OCI-LY3 (cell line): ENCODE data around the gene TMEM91.

ENCODE experiments used
- EZH2phosphoT487 ChIP-seq: fragments of 200-600 bp; shearing (Covaris generic); IDR thresholded peaks from 2 replicates; pipeline ENCODE4 v1.6.1; 2018; ENCODE audit warnings: antibody characterized with exemption, mixed run types, low read depth
- TF ChIP-seq, protein P1 (sequence below): fragments of 200-600, 300-600 bp; sonication (generic); IDR thresholded peaks from 2 replicates; pipeline ENCODE4 v1.5.1; 2014; ENCODE audit warnings: antibody characterized with exemption, low read length, low read depth

DNA sequence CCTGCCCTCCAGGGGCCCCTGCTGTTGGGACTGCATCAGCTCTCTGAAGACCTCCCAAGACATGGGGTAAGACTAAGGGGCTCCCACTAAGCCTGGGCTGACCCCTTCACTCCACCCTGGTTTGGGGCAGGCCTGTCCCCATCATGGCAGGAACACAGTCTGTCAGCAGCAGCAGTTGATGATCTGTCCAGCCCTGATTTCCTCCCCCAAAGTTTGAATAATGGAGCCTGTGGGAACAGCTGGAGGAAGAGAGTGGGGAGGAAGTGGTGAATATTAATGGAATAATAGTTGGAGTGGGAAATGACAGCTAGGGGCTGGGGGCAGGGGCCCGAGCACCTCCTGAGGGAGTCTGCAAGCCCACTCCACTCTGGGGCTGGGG is 52.1 kb downstream of the TMEM91 start:
- TF ChIP-seq, protein P1, sequence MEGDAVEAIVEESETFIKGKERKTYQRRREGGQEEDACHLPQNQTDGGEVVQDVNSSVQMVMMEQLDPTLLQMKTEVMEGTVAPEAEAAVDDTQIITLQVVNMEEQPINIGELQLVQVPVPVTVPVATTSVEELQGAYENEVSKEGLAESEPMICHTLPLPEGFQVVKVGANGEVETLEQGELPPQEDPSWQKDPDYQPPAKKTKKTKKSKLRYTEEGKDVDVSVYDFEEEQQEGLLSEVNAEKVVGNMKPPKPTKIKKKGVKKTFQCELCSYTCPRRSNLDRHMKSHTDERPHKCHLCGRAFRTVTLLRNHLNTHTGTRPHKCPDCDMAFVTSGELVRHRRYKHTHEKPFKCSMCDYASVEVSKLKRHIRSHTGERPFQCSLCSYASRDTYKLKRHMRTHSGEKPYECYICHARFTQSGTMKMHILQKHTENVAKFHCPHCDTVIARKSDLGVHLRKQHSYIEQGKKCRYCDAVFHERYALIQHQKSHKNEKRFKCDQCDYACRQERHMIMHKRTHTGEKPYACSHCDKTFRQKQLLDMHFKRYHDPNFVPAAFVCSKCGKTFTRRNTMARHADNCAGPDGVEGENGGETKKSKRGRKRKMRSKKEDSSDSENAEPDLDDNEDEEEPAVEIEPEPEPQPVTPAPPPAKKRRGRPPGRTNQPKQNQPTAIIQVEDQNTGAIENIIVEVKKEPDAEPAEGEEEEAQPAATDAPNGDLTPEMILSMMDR: no peak
- no peak for TF ChIP-seq EZH2phosphoT487
